Measurements from ENCODE around the gene FHIT.

Gene FHIT

GRCh38 chr3:60870396-60870795 is 380.9 kb downstream of the FHIT start:
- TF ChIP-seq EZH2phosphoT487 (IDR thresholded peaks at IDR 0.05; ENCODE audit: low read depth): no peak

GRCh38 chr3:60867200-60867599 is 384.1 kb downstream of the FHIT start:
- TF ChIP-seq CTCF (IDR thresholded peaks at IDR 0.05; ENCODE audit: low read depth, low read length): no peak
- Histone ChIP-seq H2AFZ (ENCODE audit: low read depth, low read length) (no peak overlapping the region), H3K4me1 (ENCODE audit: low read length) (peaks cover 5% of the 10 kb centered on the region; the same call in 1 of the 2 replicates), H3K9me3 (ENCODE audit: insufficient read depth, low read length) (no peaks in the 10 kb centered on the region), H3K4me3 (ENCODE audit: low read length) (no peak overlapping the region), H3K4me2 (ENCODE audit: low read length) (no peak overlapping the region), H3K27ac (ENCODE audit: low read length) (no peak overlapping the region), H3K79me2 (ENCODE audit: low read length) (no peaks in the 10 kb centered on the region), H3K9ac (ENCODE audit: low read length) (no peak overlapping the region), H3K27me3 (ENCODE audit: low read depth, low read length) (no peaks in the 10 kb centered on the region), H4K20me1 (ENCODE audit: insufficient read depth, low read length) (no peaks in the 10 kb centered on the region), H3K36me3 (replicated peaks; ENCODE audit: low read depth, low read length) (no peaks in the 10 kb centered on the region)

More at GRCh38 chr3:60870396-60870795, 380.9 kb downstream of the FHIT start:
- no peak overlapping the region for H3K4me2 ChIP-seq (ENCODE audit: low read length)
- no peak overlapping the region for H2AFZ ChIP-seq (ENCODE audit: low read depth, low read length)
- no peak overlapping the region for H3K27ac ChIP-seq (ENCODE audit: low read length)
- H3K4me1 ChIP-seq (ENCODE audit: low read length): no peaks in the 10 kb centered on the region
- no peaks in the 10 kb centered on the region for H3K36me3 ChIP-seq (replicated peaks; ENCODE audit: low read depth, low read length)
- no peaks in the 10 kb centered on the region for H3K9me3 ChIP-seq (ENCODE audit: insufficient read depth, low read length)
- H3K4me3 ChIP-seq (ENCODE audit: low read length): no peak overlapping the region
- H3K79me2 ChIP-seq (ENCODE audit: low read length): no peaks in the 10 kb centered on the region
- no peaks in the 10 kb centered on the region for H4K20me1 ChIP-seq (ENCODE audit: insufficient read depth, low read length)
- no peaks in the 10 kb centered on the region for H3K27me3 ChIP-seq (ENCODE audit: low read depth, low read length)
- H3K9ac ChIP-seq (ENCODE audit: low read length): no peak overlapping the region

- no peaks in the 10 kb centered on the region for H3K79me2 ChIP-seq (ENCODE audit: low read length)
- no peaks in the 10 kb centered on the region for H4K20me1 ChIP-seq (ENCODE audit: insufficient read depth, low read length)
- no peak overlapping the region for H2AFZ ChIP-seq (ENCODE audit: low read depth, low read length)
- H3K27ac ChIP-seq (ENCODE audit: low read length): no peak overlapping the region
- H3K9ac ChIP-seq (ENCODE audit: low read length): no peak overlapping the region
- no peak overlapping the region for H3K4me2 ChIP-seq (ENCODE audit: low read length)
- H3K27me3 ChIP-seq (ENCODE audit: low read depth, low read length): no peaks in the 10 kb centered on the region
- no peak overlapping the region for H3K4me3 ChIP-seq (ENCODE audit: low read length)
- H3K36me3 ChIP-seq (replicated peaks; ENCODE audit: low read depth, low read length): no peaks in the 10 kb centered on the region
- no peak for TF ChIP-seq EZH2phosphoT487 (IDR thresholded peaks at IDR 0.05; ENCODE audit: low read depth)
- no peak for TF ChIP-seq CTCF (IDR thresholded peaks at IDR 0.05; ENCODE audit: low read depth, low read length)
- H3K9me3 ChIP-seq (ENCODE audit: insufficient read depth, low read length): no peaks in the 10 kb centered on the region
- H3K4me1 ChIP-seq (ENCODE audit: low read length): no peaks in the 10 kb centered on the region
Measured at GRCh38 chr3:60856257-60857046, 394.8 kb downstream of the FHIT start.

- Histone ChIP-seq H4K20me1 (ENCODE audit: insufficient read depth, low read length) (no peaks in the 10 kb centered on the region), H3K4me1 (ENCODE audit: low read length) (no peaks in the 10 kb centered on the region), H3K27ac (ENCODE audit: low read length) (no peak overlapping the region), H3K4me3 (ENCODE audit: low read length) (no peak overlapping the region), H3K9ac (ENCODE audit: low read length) (no peak overlapping the region), H2AFZ (ENCODE audit: low read depth, low read length) (no peak overlapping the region), H3K4me2 (ENCODE audit: low read length) (no peak overlapping the region), H3K27me3 (ENCODE audit: low read depth, low read length) (no peaks in the 10 kb centered on the region), H3K79me2 (ENCODE audit: low read length) (no peaks in the 10 kb centered on the region), H3K36me3 (replicated peaks; ENCODE audit: low read depth, low read length) (no peaks in the 10 kb centered on the region), H3K9me3 (ENCODE audit: insufficient read depth, low read length) (no peaks in the 10 kb centered on the region)
- TF ChIP-seq CTCF (IDR thresholded peaks at IDR 0.05; ENCODE audit: low read depth, low read length): no peak
- no peak for TF ChIP-seq EZH2phosphoT487 (IDR thresholded peaks at IDR 0.05; ENCODE audit: low read depth)
Measured at GRCh38 chr3:60855250-60855649, 396.0 kb downstream of the FHIT start.
